ENCODE data around the gene STARD13. TPM values are rescaled to one million over a fixed set of nuclear protein-coding genes. Genes with fewer than 3 reads are reported as not detected.

The STARD13 gene
- total RNA-seq, 1 experiment from 2014 or later = 4.1 TPM

DNA sequence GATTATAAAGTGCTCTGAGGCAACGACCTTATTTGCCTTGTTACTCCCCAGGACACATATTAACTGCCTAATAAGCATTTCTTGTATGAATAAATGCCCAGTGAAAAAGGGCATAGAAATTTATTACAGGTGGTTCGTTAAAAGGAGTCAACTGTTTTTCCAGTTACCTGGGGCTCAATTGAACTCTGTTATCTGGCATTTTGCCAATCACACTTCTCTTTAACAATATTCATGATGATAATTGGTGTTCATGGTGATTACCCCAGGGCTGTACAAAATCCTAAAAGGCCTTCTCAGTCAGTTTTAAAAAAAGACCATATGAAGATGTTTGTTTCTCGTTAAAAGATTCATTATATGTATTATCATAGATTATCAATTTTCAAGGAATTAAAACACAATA is 212.2 kb downstream of the STARD13 start:
- no peaks in the 10 kb centered on the region for H3K27me3 ChIP-seq (ENCODE audit: insufficient read depth, low read length)
- H3K27ac ChIP-seq (ENCODE audit: low read depth, low read length) = no peak overlapping the region
- H3K4me2 ChIP-seq (ENCODE audit: low read length) = no peak overlapping the region
- intact Hi-C loops (cut with micrococcal nuclease) = no loop called here
- H3K9ac ChIP-seq (ENCODE audit: low read length) = no peak overlapping the region
- no peak overlapping the region for H3K4me3 ChIP-seq (replicated peaks in 1 of 2; ENCODE audit: low read depth in 1 of 2, low read length in 2 of 2)
- no peaks in the 10 kb centered on the region for H4K20me1 ChIP-seq (ENCODE audit: insufficient read depth)
- RAD21 ChIA-PET (ENCODE audit: low non-redundant PET in 1 of 2, low total read pairs in 2 of 2, uncharacterized antibody in 2 of 2, unreplicated experiment in 2 of 2) = no interaction called here
- H3K79me2 ChIP-seq (ENCODE audit: insufficient read depth, low read length) = no peaks in the 10 kb centered on the region
- POLR2A ChIA-PET = no interaction called here
- H2AFZ ChIP-seq (ENCODE audit: low read depth, low read length, poor library complexity, severe bottlenecking) = no peak overlapping the region
- no TSS peak for BruUV-seq (replicated peaks)
- CTCF ChIA-PET = no interaction called here
- H3K36me3 ChIP-seq (ENCODE audit: control insufficient read depth in 1 of 2, insufficient read depth in 2 of 2, low read length in 2 of 2) = no peaks in the 10 kb centered on the region
- no peaks in the 10 kb centered on the region for H3K9me3 ChIP-seq (ENCODE audit: control insufficient read depth in 1 of 2, insufficient read depth in 1 of 2, low read depth in 1 of 2, low read length in 2 of 2)
- H3K4me1 ChIP-seq (ENCODE audit: control insufficient read depth in 1 of 2, insufficient read depth in 2 of 2, low read length in 2 of 2) = no peaks in the 10 kb centered on the region
- no peaks in the 10 kb centered on the region for H3K9me2 ChIP-seq (ENCODE audit: insufficient read depth)
- DNase-seq (ENCODE audit: low read depth, low spot score) (no peak), ATAC-seq (no peak)
- TF ChIP-seq, protein P1, sequence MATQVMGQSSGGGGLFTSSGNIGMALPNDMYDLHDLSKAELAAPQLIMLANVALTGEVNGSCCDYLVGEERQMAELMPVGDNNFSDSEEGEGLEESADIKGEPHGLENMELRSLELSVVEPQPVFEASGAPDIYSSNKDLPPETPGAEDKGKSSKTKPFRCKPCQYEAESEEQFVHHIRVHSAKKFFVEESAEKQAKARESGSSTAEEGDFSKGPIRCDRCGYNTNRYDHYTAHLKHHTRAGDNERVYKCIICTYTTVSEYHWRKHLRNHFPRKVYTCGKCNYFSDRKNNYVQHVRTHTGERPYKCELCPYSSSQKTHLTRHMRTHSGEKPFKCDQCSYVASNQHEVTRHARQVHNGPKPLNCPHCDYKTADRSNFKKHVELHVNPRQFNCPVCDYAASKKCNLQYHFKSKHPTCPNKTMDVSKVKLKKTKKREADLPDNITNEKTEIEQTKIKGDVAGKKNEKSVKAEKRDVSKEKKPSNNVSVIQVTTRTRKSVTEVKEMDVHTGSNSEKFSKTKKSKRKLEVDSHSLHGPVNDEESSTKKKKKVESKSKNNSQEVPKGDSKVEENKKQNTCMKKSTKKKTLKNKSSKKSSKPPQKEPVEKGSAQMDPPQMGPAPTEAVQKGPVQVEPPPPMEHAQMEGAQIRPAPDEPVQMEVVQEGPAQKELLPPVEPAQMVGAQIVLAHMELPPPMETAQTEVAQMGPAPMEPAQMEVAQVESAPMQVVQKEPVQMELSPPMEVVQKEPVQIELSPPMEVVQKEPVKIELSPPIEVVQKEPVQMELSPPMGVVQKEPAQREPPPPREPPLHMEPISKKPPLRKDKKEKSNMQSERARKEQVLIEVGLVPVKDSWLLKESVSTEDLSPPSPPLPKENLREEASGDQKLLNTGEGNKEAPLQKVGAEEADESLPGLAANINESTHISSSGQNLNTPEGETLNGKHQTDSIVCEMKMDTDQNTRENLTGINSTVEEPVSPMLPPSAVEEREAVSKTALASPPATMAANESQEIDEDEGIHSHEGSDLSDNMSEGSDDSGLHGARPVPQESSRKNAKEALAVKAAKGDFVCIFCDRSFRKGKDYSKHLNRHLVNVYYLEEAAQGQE (IDR thresholded peaks at IDR 0.05; ENCODE audit: low read depth) = no peak
- TF ChIP-seq, protein P2, sequence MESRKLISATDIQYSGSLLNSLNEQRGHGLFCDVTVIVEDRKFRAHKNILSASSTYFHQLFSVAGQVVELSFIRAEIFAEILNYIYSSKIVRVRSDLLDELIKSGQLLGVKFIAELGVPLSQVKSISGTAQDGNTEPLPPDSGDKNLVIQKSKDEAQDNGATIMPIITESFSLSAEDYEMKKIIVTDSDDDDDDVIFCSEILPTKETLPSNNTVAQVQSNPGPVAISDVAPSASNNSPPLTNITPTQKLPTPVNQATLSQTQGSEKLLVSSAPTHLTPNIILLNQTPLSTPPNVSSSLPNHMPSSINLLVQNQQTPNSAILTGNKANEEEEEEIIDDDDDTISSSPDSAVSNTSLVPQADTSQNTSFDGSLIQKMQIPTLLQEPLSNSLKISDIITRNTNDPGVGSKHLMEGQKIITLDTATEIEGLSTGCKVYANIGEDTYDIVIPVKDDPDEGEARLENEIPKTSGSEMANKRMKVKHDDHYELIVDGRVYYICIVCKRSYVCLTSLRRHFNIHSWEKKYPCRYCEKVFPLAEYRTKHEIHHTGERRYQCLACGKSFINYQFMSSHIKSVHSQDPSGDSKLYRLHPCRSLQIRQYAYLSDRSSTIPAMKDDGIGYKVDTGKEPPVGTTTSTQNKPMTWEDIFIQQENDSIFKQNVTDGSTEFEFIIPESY (IDR thresholded peaks at IDR 0.05; ENCODE audit: extremely low read depth, insufficient replicate concordance, low read length) = no peak
- no peak for TF ChIP-seq FOSL1 (IDR thresholded peaks at IDR 0.05; ENCODE audit: low read depth)
- TF ChIP-seq CEBPB (IDR thresholded peaks at IDR 0.05; ENCODE audit: low read depth) = no peak
- no peak for TF ChIP-seq CBX3 (IDR thresholded peaks at IDR 0.05; ENCODE audit: low read depth)
- TF ChIP-seq, protein P3, sequence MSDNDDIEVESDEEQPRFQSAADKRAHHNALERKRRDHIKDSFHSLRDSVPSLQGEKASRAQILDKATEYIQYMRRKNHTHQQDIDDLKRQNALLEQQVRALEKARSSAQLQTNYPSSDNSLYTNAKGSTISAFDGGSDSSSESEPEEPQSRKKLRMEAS (IDR thresholded peaks at IDR 0.05) = no peak
